HTR-8/SVneo (cell line): ENCODE measurements around the gene LRIG1.

Source experiments
- DNase-seq: peaks from one replicate; pipeline ENCODE4 v3.0.0; 2011; ENCODE audit warnings: low spot score, mixed read lengths; ENCODE audit not compliant: insufficient read length
- FAIRE-seq: peaks from 2 replicates; lab custom pipeline; 2011; peaks lifted over from hg19 to GRCh38; lab: Jason Lieb, UNC

LRIG1 gene

GRCh38 chr3:66500576-66501482 lies at the start of gene LRIG1:
Gene LRIG1, minus strand, starts transcription at chr3:66501022. Its CDS starts 615 bp downstream, at chr3:66500407.
- peak; percentile 97 for FAIRE-seq
- DNase-seq: peak; percentile 94

- FAIRE-seq: no peak
These were observed 44.0 kb upstream of the LRIG1 start for GRCh38 chr3:66544619-66545429.

GRCh38 chr3:66542153-66542552 lies 41.3 kb upstream of the LRIG1 start:
- DNase-seq (no peak), FAIRE-seq (no peak)

More at GRCh38 chr3:66544619-66545429, 44.0 kb upstream of the LRIG1 start:
- DNase-seq: no peak

GRCh38 chr3:66539466-66539989 lies 38.7 kb upstream of the LRIG1 start:
- no peak for FAIRE-seq
- DNase-seq: no peak

GRCh38 chr3:66538390-66538789 lies 37.6 kb upstream of the LRIG1 start:
- FAIRE-seq: no peak
- DNase-seq: no peak

GRCh38 chr3:66537735-66538134 lies 36.9 kb upstream of the LRIG1 start:
- DNase-seq (no peak), FAIRE-seq (no peak)

GRCh38 chr3:66536791-66537190 lies 36.0 kb upstream of the LRIG1 start:
- no peak for FAIRE-seq
- DNase-seq: no peak

- DNase-seq (no peak), FAIRE-seq (no peak)
These were observed 33.6 kb upstream of the LRIG1 start for GRCh38 chr3:66534304-66534845.

GRCh38 chr3:66532613-66533012 lies 31.8 kb upstream of the LRIG1 start:
- DNase-seq (no peak), FAIRE-seq (no peak)

- DNase-seq: no peak
- no peak for FAIRE-seq
These were observed 31.4 kb upstream of the LRIG1 start for GRCh38 chr3:66532160-66532587.

GRCh38 chr3:66531256-66531655 lies 30.4 kb upstream of the LRIG1 start:
- DNase-seq: no peak
- FAIRE-seq: no peak

GRCh38 chr3:66527246-66527645 lies 26.4 kb upstream of the LRIG1 start:
- DNase-seq (no peak), FAIRE-seq (no peak)

GRCh38 chr3:66525771-66526170 lies 24.9 kb upstream of the LRIG1 start:
- no peak for FAIRE-seq

GRCh38 chr3:66520724-66521123 lies 19.9 kb upstream of the LRIG1 start:
- DNase-seq (no peak), FAIRE-seq (no peak)

More at GRCh38 chr3:66525771-66526170, 24.9 kb upstream of the LRIG1 start:
- DNase-seq: no peak

- no peak for DNase-seq
- no peak for FAIRE-seq
These were observed 17.8 kb upstream of the LRIG1 start for GRCh38 chr3:66518644-66519043.

GRCh38 chr3:66518126-66518525 lies 17.3 kb upstream of the LRIG1 start:
- no peak for FAIRE-seq
- no peak for DNase-seq

GRCh38 chr3:66517241-66517640 lies 16.4 kb upstream of the LRIG1 start:
- DNase-seq (no peak), FAIRE-seq (no peak)

- DNase-seq (no peak), FAIRE-seq (no peak)
These were observed 7.6 kb upstream of the LRIG1 start for GRCh38 chr3:66508461-66508860.

- FAIRE-seq: no peak
These were observed 6.8 kb upstream of the LRIG1 start for GRCh38 chr3:66507423-66508260.

GRCh38 chr3:66506154-66506553 lies 5.3 kb upstream of the LRIG1 start:
- no peak for FAIRE-seq
- DNase-seq: no peak

More at GRCh38 chr3:66507423-66508260, 6.8 kb upstream of the LRIG1 start:
- no peak for DNase-seq
